Activated T-cell treated with anti-CD3 and anti-CD28 coated beads, Interleukin-2, amount 50 U/mL, for 72 hours (primary cell): ENCODE results near the gene GPR158. TPM values are rescaled to one million over a fixed set of nuclear protein-coding genes. Genes with fewer than 3 reads are reported as not detected.

Experiments used
- ATAC-seq, 2 donors: fragments of 150-1000 bp; cut with Tn5 transposase; replicated peaks in 1 of 2; 2 replicates each; pipeline ENCODE4 v1.10.0; 2021; ENCODE audit warnings: moderate library complexity in 2 of 2, mild to moderate bottlenecking in 1 of 2
- DNase-seq, 2 donors: peaks; one replicate each; pipeline ENCODE4 v3.0.0; 2021 to 2022; ENCODE audit warnings: mixed read lengths in 1 of 2
- H3K27ac Mint-ChIP-seq: one replicate; pipeline ENCODE4 v1.8.0; 2022; ENCODE audit warnings: mild to moderate bottlenecking, moderate library complexity, mixed read lengths
- H3K27me3 Mint-ChIP-seq: one replicate; pipeline ENCODE4 v1.8.0; 2022; ENCODE audit warnings: low read depth, mixed read lengths
- H3K36me3 Mint-ChIP-seq, 2 donors: one replicate each; pipeline ENCODE4 v1.8.0; 2022; ENCODE audit warnings: mixed read lengths in 2 of 2, mild to moderate bottlenecking in 1 of 2; ENCODE audit not compliant: insufficient read depth in 2 of 2
- H3K4me1 Mint-ChIP-seq: one replicate; pipeline ENCODE4 v1.8.0; 2022; ENCODE audit warnings: low read depth, mixed read lengths
- H3K4me3 Mint-ChIP-seq, 2 donors: one replicate each; pipeline ENCODE4 v1.8.0; 2022; ENCODE audit warnings: mild to moderate bottlenecking in 2 of 2, mixed read lengths in 2 of 2, moderate library complexity in 2 of 2
- H3K9me3 Mint-ChIP-seq, 2 donors: one replicate each; pipeline ENCODE4 v1.8.0; 2022; ENCODE audit warnings: mixed read lengths in 2 of 2
- total RNA-seq, 2 donors: library from RNA; stranded (reverse); gene quantifications; one replicate each; pipeline ENCODE4 v1.2.3, GENCODE V29; 2022

GPR158 gene
- total RNA-seq, 2 donors from 2014 or later, result not detected

DNA sequence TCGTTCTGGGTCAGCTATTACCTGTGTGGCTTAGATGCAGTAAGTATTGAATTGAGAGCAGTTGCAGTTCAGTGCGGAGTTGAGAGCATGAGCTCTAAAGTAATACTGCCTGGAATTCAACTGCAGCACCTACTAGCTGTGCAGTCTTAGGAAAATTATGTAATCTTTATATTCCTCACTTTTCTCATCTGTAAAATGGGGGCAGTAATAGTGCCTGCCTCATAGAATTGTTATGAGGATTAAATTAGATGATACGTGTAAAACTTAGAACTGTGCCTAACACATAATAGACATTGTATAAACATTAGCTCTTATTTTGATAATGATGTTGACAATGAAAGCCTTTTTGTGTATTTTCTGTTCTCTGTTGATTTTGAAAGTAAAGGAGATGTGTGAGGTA, 330.0 kb downstream of the GPR158 start:
- H3K36me3 Mint-ChIP-seq, result no peaks in the 10 kb centered on the region
- H3K4me3 Mint-ChIP-seq, result no peak overlapping the region
- ATAC-seq (no peak), DNase-seq (no peak)
- no peaks in the 10 kb centered on the region for H3K4me1 Mint-ChIP-seq
- no peaks in the 10 kb centered on the region for H3K27me3 Mint-ChIP-seq
- no peak overlapping the region for H3K27ac Mint-ChIP-seq
- peaks cover 2 to 6% of the 10 kb centered on the region in 2 donors for H3K9me3 Mint-ChIP-seq

DNA sequence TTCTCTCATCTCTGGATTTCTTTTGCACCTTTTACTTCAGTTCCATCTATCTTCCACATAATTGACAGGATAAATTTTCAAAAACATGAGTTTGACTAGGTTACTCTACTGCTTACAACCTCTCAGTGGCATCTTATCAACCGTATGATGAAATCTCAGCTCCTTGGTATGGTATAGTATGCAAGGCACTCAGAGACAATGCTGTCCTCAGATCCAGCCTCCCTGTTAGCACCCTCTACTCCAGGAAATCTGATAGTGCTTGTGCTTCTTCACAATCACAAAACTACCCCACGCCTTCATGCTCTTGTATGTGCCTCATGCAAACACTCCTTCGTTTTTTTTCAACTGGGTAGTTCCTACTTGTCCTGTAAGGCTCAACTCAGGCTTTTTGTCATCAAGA, 330.7 kb downstream of the GPR158 start:
- ATAC-seq (no peak), DNase-seq (no peak)
- no peaks in the 10 kb centered on the region for H3K4me1 Mint-ChIP-seq
- H3K9me3 Mint-ChIP-seq, result peaks cover 2 to 6% of the 10 kb centered on the region in 2 donors
- no peak overlapping the region for H3K27ac Mint-ChIP-seq
- no peaks in the 10 kb centered on the region for H3K36me3 Mint-ChIP-seq
- no peaks in the 10 kb centered on the region for H3K27me3 Mint-ChIP-seq
- no peak overlapping the region for H3K4me3 Mint-ChIP-seq

- no peak for DNase-seq
- no peak overlapping the region for H3K4me3 Mint-ChIP-seq
- H3K36me3 Mint-ChIP-seq, result no peaks in the 10 kb centered on the region
- H3K9me3 Mint-ChIP-seq, result peaks cover 2 to 4% of the 10 kb centered on the region in 2 donors
- H3K4me1 Mint-ChIP-seq, result no peaks in the 10 kb centered on the region
- H3K27me3 Mint-ChIP-seq, result no peaks in the 10 kb centered on the region
- no peak overlapping the region for H3K27ac Mint-ChIP-seq
- ATAC-seq, result no peak
Observed at GRCh38 chr10:25506821-25507335, 332.1 kb downstream of the GPR158 start.

DNA sequence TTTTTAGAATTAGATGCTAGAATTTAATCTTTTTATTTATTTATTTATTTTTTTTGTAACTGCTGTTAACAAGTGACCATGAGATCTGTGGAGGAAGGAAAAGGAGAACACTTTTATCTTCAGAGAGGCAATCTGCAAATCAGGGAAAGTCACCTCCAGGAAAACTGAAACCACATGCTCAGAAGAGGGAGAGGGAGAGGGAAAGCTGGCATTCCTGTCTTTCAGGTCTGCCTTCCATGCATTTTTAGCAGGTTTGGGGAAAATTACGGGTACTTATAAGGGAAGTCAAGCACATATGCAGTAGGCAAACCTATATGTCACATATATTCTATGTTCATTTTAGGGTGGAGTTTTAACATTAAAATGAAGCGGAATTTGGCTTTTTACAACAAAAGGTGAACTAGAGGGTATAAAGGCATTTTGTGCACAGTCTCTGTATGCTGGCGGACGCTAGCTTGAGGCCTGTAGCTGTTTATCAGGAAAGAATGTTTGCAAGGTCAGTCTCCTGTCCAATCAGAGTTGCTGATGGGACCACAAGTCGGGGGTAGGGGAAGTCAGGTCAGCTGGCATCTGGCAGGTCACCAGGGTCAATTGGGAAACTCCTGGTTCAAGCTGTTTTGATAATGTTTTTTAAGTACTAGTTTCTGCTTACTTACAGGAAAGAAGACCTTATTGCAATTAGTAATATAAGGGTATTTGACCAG, 333.5 kb downstream of the GPR158 start:
- ATAC-seq (no peak), DNase-seq (no peak)
- Mint-ChIP-seq H3K4me1 (no peaks in the 10 kb centered on the region), H3K9me3 (peaks cover 2 to 4% of the 10 kb centered on the region in 2 donors), H3K27me3 (no peaks in the 10 kb centered on the region), H3K27ac (no peak overlapping the region), H3K4me3 (no peak overlapping the region), H3K36me3 (no peaks in the 10 kb centered on the region)

- H3K27ac Mint-ChIP-seq, result no peak overlapping the region
- H3K9me3 Mint-ChIP-seq, result peaks cover 2 to 7% of the 10 kb centered on the region in 2 donors
- H3K36me3 Mint-ChIP-seq, result no peaks in the 10 kb centered on the region
- DNase-seq (no peak), ATAC-seq (no peak)
- H3K4me1 Mint-ChIP-seq, result no peaks in the 10 kb centered on the region
- H3K4me3 Mint-ChIP-seq, result no peak overlapping the region
- H3K27me3 Mint-ChIP-seq, result no peaks in the 10 kb centered on the region
Observed at GRCh38 chr10:25509151-25509550, 334.4 kb downstream of the GPR158 start.

DNA sequence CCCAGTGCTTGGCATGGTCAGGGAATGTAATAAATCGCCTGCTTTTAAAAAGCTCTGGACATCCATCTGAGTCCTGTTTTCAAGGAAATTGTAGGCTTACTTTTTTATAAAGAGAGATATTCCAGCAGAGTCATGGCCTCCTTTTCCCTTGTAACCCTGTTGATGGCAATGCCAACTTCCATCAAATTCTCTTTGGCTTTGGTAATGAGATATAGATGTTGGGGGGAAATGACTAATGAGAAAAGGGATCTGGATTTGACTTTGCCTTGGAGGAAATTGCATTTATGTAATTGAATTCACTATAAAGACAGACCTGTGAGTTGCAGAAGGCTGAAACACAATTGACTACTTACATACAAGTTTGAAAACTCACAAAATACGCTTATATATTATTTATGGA, 347.5 kb downstream of the GPR158 start:
- H3K9me3 Mint-ChIP-seq, result peaks cover 3 to 7% of the 10 kb centered on the region in 2 donors
- H3K4me1 Mint-ChIP-seq, result no peaks in the 10 kb centered on the region
- H3K36me3 Mint-ChIP-seq, result peaks cover 2% of the 10 kb centered on the region in 2 donors
- DNase-seq (no peak), ATAC-seq (no peak)
- no peak overlapping the region for H3K27ac Mint-ChIP-seq
- H3K4me3 Mint-ChIP-seq, result no peak overlapping the region
- no peaks in the 10 kb centered on the region for H3K27me3 Mint-ChIP-seq

DNA sequence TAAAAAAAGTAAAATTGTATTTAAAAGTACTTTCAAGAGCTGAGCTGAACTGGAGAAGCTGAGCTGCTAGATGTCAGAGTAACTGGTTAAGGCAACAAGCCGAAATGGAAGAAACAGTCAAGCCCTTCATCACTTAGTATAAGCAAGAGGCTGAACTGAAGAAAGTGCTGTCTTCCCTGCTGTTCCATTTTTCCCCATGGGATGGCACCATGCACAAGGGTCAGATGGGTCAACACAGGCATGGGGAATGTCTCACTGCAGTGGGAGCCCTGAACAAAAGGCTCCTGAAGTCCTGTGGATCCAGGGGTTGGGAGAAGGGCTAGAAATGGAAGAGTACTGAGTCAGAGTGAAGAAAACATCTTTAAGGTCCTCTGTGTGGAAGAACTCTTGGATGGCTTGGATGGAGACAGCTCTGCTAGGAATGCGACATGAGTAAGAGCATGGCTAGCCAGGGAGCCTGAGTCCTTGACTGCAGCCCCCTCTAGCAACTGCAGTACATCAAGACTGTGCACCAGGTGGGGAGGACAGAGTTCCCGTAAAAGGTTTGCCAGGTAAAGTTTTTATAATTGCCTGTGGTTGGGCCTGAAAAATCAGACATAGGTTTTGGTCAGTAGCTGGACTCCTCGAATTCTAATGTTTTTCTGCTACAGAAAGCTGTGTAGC, 348.3 kb downstream of the GPR158 start:
- H3K4me3 Mint-ChIP-seq, result no peak overlapping the region
- peaks cover 3 to 7% of the 10 kb centered on the region in 2 donors for H3K9me3 Mint-ChIP-seq
- peaks cover 2% of the 10 kb centered on the region in 2 donors for H3K36me3 Mint-ChIP-seq
- H3K27ac Mint-ChIP-seq, result no peak overlapping the region
- H3K4me1 Mint-ChIP-seq, result no peaks in the 10 kb centered on the region
- no peaks in the 10 kb centered on the region for H3K27me3 Mint-ChIP-seq
- DNase-seq (no peak), ATAC-seq (no peak)

DNA sequence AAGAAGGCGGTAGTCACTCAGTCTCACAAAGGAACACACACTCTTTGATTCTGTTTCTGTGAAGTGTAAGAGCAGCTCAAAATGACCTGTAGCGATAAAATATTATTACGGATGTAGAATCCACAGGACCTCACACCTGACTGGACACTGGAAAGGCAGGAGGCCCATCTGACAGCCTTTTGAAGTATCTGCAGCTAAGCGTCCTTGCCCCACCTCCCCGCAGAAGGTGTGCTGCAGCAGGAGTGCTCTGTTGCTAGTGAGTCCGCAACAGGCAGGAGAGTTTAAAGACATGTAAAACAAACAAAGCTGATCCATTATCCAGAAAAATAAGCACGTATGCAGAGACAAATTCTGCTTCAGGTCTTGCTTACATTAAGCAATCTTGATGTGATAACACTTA, 355.5 kb downstream of the GPR158 start:
- H3K27ac Mint-ChIP-seq, result no peak overlapping the region
- no peaks in the 10 kb centered on the region for H3K27me3 Mint-ChIP-seq
- no peaks in the 10 kb centered on the region for H3K4me1 Mint-ChIP-seq
- H3K36me3 Mint-ChIP-seq, result no peaks in the 10 kb centered on the region
- H3K4me3 Mint-ChIP-seq, result no peak overlapping the region
- DNase-seq, result no peak
- ATAC-seq, result no peak
- peaks cover 2 to 5% of the 10 kb centered on the region in 2 donors for H3K9me3 Mint-ChIP-seq

DNA sequence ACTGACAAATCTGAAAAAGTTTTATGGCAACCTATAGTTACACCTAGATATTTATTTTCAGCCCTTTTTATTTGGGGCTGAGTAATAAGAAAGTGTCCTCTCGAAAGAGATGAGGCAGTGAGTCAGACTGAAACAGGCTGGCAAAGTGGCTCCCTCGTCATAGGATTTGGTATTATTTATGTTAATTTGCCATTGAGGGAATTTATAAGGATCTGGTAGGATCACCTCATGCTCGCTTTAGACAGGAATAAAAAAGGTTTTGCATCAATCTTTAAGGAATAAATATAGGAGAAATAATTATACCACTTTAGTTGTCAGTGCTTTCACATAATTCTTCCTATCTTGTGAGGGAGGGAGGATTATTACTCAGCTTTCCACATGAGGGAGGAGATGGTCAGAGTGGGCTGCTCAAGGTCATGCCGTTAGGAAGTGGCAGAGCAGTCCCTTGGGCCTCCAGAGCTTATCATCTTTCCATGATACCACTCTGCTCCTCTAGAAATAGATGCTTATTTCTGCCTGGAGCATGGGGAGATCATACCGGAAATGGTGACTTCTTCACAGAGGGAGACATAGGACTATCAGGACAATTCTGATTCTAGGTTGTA, 356.8 kb downstream of the GPR158 start:
- H3K4me3 Mint-ChIP-seq, result no peak overlapping the region
- no peak for ATAC-seq

GRCh38 chr10:25532213-25532612, 357.4 kb downstream of the GPR158 start:
- Mint-ChIP-seq H3K27ac (no peak overlapping the region), H3K4me3 (no peak overlapping the region), H3K9me3 (peaks cover 2 to 4% of the 10 kb centered on the region in 2 donors), H3K4me1 (no peaks in the 10 kb centered on the region), H3K36me3 (no peaks in the 10 kb centered on the region), H3K27me3 (no peaks in the 10 kb centered on the region)
- ATAC-seq, result no peak
- DNase-seq, result no peak

More for the DNA sequence above, 356.8 kb downstream of the GPR158 start:
- no peak for DNase-seq
- Mint-ChIP-seq H3K27me3 (no peaks in the 10 kb centered on the region), H3K36me3 (no peaks in the 10 kb centered on the region), H3K4me1 (no peaks in the 10 kb centered on the region), H3K9me3 (peaks cover 2 to 4% of the 10 kb centered on the region in 2 donors), H3K27ac (no peak overlapping the region)

DNA sequence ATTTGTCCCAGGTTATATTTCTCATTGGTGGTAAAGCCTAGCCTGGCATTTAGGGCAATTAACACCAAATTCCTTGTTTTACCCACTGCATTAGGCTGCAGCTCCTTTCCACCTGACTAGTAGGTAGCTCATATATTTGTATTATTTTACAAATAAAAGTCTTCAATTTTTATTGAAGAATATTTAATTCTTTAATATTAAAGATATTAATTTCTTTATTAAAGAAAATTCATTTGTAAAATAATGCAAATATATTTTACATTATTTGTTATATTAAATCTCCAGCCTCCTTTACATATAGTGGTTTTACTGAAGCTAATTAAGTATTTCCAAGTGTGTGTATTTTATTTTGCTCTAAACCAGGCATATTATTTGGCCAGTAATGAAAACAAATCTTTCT, 361.2 kb downstream of the GPR158 start:
- no peaks in the 10 kb centered on the region for H3K36me3 Mint-ChIP-seq
- H3K4me1 Mint-ChIP-seq, result no peaks in the 10 kb centered on the region
- no peaks in the 10 kb centered on the region for H3K27me3 Mint-ChIP-seq

GRCh38 chr10:25547382-25547781, 372.6 kb downstream of the GPR158 start:
- peaks cover 2 to 5% of the 10 kb centered on the region in 2 donors for H3K9me3 Mint-ChIP-seq

More for the DNA sequence above, 361.2 kb downstream of the GPR158 start:
- DNase-seq (no peak), ATAC-seq (no peak)
- H3K27ac Mint-ChIP-seq, result no peak overlapping the region
- H3K9me3 Mint-ChIP-seq, result peaks cover 0 to 4% of the 10 kb centered on the region in 2 donors
- no peak overlapping the region for H3K4me3 Mint-ChIP-seq

GRCh38 chr10:25552283-25552919, 377.6 kb downstream of the GPR158 start:
- no peak for DNase-seq
- no peaks in the 10 kb centered on the region for H3K27me3 Mint-ChIP-seq
- no peaks in the 10 kb centered on the region for H3K4me1 Mint-ChIP-seq
- H3K9me3 Mint-ChIP-seq, result peaks cover under 1 to 4% of the 10 kb centered on the region in 2 donors
- no peaks in the 10 kb centered on the region for H3K36me3 Mint-ChIP-seq
- H3K27ac Mint-ChIP-seq, result no peak overlapping the region
- no peak overlapping the region for H3K4me3 Mint-ChIP-seq
- ATAC-seq, result no peak

More at GRCh38 chr10:25547382-25547781, 372.6 kb downstream of the GPR158 start:
- Mint-ChIP-seq H3K27ac (no peak overlapping the region), H3K4me3 (no peak overlapping the region), H3K27me3 (no peaks in the 10 kb centered on the region), H3K36me3 (no peaks in the 10 kb centered on the region), H3K4me1 (no peaks in the 10 kb centered on the region)
- ATAC-seq, result no peak
- no peak for DNase-seq
